NAMALWA (cell line): ENCODE results near the gene ITPRIP.

ENCODE experiments used
- DNase-seq: peaks from one replicate; pipeline ENCODE4 v3.0.0-alpha.2; 2015; ENCODE audit warnings: low spot score

ITPRIP gene

DNA sequence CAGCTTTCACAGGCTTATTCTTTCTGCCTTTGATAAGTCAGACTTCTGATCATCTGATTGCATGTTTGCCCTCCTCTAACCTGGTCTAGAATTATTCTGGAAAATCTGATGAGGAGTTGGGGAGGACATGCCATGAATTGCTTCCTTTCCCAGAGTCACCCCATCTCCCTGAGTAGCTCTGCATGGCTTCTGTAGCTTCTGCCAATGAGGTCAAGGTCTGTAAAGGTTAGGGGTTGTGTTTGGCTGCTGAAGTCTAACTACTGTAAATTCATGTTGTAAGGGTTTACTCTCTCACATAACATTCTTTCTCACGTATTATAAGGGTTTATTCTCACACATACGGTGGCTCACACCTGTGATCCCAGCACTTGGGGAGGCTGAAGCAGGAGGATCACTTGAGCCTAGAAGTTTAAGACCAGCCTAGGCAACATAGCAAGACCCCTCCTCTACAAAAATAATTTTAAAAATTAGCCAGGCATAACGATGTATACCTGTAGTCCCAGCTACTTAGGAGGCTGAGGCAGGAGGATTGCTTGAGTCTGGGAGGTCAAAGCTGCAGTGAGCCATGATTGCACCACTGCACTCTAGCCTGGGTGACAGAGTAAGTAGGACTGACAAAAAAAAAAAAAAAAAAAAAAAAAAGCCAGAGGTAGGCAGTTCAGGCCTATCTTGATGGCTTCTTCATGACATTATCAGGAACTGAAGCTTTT is 58.6 kb downstream of the ITPRIP start:
- no peak for DNase-seq

DNA sequence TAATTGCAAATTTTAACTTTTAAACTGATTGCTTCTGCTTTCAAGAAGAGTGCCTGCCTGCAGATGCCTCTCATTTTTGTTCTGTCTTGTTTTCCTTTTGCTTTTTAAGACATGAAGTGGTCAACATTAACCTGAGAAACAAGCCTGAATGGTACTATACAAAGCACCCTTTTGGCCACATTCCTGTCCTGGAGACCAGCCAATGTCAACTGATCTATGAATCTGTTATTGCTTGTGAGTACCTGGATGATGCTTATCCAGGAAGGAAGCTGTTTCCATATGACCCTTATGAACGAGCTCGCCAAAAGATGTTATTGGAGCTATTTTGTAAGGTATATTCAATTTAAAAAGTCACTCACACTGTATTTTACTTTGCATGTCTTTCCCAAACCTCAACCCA is 60.5 kb downstream of the ITPRIP start:
- DNase-seq, result no peak

DNA sequence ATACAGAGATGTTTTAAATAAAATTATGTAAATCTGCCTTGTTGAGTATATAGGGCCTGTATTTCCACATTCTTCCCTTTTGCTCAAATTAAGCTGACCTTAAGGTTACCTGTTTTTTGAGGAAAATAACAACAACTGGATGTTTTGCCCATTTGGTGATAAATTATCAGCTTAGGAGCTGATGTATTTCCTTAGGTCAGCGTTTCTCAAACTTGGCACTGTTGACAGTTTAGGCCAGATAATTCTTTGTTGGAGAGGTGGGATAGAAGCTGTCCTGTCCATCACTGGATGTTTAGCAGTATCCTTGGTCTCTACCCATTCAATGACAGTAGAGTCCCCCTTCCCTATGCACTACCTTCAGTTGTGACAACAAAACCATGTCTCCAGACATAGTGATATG is 62.1 kb downstream of the ITPRIP start:
- DNase-seq, result no peak

DNA sequence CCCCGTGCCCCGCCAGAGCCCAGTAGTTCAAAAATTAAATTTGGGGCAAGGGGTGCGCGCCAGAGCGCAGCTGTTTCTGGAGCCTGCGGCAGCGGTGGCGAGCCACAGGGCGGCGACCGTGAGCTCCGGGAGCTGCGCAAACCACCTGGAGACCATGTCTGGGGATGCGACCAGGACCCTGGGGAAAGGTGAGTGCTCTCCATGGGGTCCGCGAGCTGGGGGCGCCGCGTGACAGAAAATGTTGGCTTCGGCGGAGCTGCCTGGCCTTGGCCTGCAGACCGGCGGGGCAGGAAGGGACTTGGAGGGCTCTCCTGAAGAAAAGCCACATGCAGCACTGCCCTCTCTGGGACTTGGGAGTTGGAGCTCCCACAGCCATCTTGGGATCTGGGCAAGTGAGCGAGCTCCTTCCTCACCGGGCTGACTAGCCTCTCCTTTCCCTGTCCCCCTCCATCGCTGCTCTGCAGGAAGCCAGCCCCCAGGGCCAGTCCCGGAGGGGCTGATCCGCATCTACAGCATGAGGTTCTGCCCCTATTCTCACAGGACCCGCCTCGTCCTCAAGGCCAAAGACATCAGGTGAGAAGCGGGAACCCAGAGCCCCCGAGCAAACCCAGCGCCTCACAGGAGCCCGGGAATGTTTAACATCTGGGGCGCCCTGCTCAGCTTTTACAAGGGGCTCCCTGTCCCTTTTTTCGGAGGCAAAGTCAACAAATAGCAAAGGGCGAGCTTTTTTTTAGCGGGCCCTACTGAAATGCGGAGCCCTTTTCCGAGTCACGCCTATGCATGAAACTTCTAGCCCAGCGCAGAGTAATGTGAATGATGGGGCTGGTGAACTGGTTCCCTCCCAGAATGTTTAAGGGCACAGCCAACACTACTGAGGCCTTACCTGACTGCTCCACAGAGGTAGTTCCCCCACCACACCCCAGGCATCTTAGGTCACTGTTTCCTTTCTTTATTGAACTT is 63.2 kb downstream of the ITPRIP start:
- peak; percentile 38 for DNase-seq

DNA sequence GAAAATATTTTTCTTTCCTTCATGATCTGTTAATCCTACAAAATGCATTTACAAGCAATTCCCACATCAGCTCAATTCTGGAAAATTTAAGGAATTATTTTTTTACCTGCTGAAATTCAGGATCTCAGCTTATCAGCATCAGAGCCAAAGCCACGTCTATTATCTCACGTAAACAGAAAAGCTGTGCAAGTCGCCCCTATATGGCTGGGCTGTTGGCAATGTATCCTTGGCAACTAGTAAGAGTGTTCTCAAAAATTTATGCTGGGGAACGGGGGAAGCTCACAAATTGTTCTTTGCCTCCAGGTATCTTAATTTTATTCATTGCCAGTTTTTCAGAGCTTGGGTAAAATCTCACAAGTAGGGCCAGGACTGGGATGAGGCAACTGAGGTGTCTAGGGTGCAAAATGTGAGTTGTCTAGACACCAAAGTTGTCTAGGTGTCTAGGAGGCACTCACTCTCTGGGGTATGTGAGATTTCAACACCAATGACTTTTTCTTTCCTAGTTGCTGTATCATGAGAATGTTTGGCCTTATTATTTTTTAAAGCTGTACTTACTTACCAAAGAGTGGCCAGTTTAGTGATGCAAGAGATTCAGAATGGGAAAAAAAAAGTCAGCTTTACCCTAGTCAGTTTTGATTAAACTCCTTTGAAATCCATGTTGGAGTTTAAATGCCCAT is 64.2 kb downstream of the ITPRIP start:
- DNase-seq, result no peak

DNA sequence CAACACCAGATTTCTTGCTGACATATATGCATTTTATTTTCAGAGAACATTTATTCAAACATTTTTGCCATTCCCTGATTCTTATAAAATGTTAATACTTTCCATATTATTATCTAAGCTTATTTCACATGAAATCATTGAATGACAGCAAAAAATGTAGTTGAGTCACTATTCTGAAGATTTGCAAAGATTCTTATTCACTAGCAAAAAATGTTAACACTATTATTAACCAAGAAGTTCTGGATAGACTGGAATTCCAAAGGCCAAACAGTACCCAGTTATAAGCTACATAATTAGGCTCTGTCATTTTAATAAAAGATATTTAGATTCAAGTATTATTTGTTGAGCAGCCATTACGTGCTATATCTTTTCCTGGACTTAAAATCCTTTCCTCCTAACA is 65.0 kb downstream of the ITPRIP start:
- DNase-seq, result no peak

DNA sequence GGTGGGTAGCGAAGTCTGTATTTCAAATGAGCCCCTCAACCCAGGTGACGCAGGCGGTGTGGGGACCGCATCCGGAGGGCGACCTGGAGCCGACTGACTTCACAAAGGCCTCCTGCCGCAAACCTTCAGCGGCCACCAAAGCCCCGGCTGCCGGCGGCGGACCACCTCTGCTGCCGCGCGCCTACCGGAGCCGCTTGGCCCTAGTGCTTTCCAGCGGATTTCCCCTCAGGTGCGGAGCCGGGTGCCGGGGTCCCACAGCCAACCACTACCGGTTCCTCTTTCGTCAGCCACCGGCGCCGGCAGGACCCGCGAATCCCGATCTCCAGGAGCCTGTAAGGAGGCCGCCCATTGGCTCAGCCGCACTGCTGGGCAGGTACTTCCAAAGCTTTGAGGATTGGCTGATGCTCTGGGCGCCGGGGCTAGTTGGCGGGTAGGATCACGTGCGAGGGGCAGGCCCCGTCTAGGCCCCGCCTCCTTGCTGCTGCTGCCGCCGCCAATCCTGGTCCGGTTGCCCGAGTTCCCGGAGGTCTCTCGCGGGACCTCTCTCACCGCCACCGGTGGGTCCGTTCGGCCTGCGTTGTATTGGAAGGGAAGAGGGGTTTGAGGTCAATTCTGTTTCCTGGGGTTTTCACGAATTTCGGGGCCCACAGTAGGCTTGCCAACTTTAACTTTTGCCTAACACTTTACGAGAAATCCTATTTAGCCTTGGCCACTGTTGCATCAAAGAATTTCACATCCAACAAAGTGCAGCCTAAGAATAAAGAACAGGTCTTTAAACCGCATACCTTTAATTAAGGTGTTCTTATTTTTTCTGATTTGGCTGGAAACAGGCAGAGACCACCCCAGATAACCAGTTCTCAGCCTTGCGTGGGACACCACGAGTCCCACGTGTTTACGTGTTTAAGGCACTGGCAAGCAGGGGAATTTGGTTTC is 69.3 kb downstream of the ITPRIP start, which contains the start of gene GSTO2:
TSS of gene GSTO2 (plus strand) at position 472 of the 933 bp plus-strand sequence. CDS start 5,732 bp downstream, outside the sequence.
- DNase-seq, result peak; percentile 99

DNA sequence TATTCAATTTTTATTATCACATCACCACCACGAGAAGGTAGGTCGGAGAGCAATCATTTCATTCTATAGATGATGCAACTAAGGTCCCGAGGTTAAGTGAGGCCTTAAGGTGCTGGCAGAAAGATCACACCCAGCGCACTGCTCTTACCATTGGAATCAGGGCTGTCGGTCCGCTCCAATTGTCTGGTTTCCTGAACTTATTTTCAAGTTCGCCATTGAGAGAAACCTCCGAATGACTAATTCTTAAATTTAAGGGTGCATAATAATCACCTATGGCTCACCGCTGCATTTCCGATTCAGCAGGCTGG is 69.9 kb downstream of the ITPRIP start:
- DNase-seq, result no peak

DNA sequence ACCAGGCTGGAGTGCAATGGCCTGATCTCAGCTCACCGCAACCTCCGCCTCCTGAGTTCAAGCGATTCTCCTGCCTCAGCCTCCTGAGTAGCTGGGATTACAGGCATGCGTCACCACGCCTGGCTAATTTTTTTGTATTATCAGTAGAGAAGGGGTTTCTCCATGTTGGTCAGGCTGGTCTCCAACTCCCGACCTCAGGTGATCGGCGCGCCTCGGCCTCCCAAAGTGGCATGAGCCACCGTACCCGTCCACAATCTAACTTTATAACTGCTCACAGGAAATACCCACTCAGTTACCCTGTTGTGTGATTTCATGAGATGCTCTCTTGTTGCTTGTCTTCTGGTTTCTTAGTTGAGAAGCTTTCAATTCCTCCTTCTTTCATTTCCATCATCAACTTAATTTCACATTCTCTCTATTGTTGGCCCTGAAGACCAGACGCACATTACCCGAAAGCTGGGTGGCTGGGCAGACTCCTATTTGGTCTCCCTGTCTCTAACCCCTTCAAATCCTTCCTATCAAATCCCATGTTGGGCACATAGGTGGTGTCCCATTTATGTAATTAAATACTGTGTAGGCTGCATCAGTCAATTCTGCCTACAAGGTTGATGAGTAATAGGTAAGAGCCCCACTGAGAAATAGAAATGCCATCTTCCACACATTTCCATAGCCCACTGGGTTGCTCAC is 70.4 kb downstream of the ITPRIP start:
- no peak for DNase-seq

DNA sequence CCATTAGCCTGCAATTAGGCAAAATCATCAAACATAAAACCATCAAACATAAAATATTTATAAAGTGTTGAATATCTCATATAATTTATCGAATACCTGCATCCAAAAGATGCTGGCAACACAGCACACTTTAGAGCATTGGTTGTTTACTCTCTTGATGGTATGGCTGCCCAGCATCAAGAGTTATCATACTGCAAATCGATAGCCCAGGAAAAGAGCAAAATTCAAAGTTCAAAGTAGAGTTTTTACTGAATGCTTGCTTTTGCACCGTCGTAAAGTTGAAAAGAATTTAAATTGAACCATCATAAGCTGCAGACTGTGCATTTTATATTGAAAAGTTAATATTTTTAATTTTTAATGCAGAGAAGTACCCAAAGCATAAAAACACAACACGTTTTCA is 73.5 kb downstream of the ITPRIP start:
- DNase-seq, result no peak

DNA sequence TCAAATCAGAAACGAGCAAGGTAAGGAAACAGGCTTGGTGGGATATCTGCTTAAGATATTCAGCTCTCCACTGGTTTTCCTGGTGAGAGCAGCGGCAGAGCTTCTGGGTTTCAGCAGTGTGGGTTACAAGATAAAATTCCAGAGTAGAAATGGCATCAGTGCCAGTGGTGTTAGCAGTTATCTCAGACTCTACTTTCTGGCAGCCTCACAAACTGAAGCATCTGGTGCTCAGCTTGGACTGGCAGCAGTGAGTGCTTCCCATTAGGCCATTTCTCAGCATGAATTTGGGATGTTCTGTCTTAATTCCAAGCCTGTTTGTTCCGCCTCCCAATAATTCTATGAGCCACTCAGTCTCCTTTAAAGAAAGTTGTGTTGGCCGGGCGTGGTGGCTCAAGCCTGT is 76.2 kb downstream of the ITPRIP start:
- no peak for DNase-seq

DNA sequence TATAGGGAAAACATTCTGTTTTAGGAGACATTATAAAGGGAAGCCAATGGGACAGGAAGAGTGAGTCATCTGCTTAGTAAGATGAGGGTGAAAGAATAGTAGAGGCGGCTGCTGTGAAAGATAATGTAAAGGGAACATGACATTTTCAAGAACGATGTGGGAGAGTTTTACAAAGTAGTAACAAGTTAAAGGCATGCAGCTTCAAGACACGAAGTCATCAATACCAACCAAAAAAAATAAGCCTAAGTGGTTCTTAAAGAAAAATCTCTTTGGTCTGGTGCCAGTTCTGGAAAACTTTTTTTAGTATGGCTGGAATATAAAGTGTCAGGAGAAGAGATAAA is 77.5 kb downstream of the ITPRIP start:
- no peak for DNase-seq

DNA sequence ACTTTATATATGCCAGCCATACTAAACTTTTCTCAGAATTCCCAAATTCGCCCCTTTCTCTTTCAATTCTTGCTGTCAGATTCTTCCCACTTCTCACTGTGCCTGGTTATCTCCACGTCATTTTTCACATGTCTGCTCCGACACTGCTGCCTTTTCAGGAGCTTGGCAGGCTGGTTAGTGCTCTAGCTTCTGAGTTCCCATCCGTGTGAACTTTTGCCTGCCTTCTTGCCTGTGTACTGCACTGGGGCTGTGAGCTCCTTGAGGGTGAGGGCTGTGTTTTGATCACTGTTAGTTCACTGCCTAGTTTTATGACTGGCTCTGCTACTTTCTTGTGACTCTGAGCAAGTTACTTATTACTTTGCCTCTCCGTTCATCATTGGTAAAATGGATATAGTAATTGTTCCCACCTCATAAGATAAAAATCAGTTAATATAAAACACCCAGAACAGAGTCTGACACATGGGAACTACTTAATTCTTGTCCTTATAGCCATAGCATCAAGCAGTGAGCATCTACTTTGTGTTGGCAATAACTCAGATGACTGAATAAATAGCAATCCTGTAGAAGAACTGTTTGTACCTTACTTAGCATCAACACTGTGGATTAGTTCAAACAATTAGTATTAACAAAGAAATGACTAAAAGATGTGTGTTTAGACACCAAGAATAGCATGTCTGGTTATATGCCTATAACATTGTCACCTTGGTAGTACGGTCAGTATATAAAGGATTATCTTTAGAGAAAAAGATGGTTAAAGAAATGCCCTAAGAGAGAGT is 78.1 kb downstream of the ITPRIP start:
- DNase-seq, result no peak
